GM18505 (cell line): ENCODE measurements around the gene PHF13.
"Not testable (repeated sequence)": the region's sequence is repeated elsewhere in the genome, so short reads cannot be mapped to it uniquely, and the experiment has no call there.

Experiments
- ATAC-seq: cut with Tn5 transposase; IDR thresholded peaks from one replicate; pipeline ENCODE4 v1.9.1; 2021; ENCODE audit not compliant: unreplicated experiment
- POLR2A ChIP-seq: IDR thresholded peaks from 4 replicates; pipeline ENCODE4 v1.6.1; 2011; ENCODE audit warnings: borderline replicate concordance; ENCODE audit not compliant: insufficient read depth, insufficient read length; ENCODE audit errors: extremely low read depth

The PHF13 gene

DNA sequence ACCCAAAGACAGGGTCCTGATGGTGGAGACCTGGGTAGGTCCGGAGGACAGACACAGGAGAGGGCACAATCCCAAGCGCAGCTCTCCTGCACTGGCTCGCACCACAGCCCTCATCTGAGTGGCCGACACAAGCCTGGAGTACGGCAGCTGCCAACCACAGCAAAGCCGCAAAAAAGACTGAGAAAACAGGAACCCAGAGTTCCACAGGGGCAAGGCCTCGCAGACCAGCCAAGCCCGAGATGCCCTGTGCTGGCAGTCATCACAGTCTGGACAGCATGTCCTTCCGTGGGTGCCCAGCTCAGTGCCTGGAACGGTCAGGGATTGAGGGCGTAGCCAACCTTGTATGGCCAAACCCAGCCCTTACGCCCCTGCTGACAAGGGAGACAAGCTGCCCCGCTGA is 22.3 kb upstream of the PHF13 start:
- TF ChIP-seq POLR2A = no peak

DNA sequence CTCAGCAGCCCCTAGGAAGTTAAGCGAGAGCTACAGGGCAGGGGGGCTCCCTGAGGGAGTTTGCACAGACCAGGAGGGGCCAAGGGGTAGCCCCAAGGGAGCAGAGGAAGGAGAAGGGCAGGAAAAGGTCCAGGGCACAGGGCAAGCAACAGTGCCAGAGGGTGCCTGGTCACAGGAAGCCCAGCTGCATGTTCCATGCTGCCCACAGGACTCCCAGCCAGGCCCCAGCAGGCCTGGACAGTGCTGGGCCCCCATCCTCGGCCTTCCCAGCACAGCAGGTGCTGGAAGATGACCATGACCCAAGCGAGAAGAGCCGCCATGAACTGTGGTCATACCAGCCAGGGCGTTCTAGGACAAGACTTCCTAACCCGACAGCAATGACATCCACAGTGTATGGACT is 21.9 kb upstream of the PHF13 start:
- ATAC-seq = no peak
- no peak for TF ChIP-seq POLR2A

More for the DNA sequence above, 22.3 kb upstream of the PHF13 start:
- no peak for ATAC-seq

DNA sequence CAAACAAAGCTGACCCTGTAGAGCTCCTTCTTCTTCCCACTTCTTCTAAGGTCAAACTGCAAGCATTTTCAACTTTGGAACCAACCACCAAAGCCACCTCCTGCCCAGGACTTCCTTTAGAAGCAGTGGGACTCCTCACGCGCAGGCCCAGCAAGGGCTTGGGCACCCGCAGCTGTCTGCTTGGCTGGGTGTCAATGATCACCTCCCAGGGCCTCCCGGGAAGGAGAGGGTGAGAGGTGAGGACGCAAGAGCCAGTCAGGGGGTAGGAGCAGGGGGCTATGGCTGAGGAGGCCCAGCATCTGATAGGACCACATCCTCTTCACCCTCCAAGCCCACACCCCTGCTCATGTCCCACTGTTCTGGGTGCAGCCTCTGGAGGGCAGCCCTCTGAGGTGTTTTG is 21.1 kb upstream of the PHF13 start:
- no peak for ATAC-seq
- no peak for TF ChIP-seq POLR2A

DNA sequence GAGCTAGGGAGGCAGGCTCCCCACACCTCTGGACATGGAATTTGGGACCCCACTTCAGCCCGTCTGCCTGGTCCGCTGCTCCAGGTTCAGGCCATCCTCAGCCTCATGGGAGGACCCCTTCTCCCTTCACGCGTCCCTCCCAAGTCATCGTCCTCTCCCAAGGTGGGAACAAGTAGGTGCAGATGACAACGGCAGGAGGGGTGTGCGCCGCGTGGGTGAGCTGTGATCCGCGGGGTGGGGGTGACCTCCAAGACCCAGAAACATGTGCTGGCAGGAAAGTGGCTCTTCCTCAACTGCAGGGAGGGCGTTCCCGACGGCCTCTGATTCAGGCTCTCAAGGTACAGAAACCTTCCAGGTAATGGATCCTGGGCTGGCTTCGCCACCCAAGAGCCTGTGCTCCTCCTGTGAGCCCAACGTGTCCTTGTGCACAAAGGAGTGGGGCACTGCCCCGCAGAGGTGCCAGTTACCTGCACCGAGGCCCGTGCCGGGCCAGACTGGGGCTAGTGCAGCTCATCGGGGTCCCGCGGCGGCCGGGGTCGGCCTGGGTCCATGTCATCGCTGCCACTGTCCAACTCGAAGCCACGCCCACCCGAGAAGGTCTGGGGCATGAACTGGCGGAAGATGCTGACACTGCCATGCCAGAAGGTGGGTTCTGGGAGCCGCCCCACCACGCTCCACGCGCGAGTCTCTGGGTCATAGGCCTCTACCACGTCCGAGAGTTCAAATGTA is 20.5 kb upstream of the PHF13 start:
- ATAC-seq = no peak

DNA sequence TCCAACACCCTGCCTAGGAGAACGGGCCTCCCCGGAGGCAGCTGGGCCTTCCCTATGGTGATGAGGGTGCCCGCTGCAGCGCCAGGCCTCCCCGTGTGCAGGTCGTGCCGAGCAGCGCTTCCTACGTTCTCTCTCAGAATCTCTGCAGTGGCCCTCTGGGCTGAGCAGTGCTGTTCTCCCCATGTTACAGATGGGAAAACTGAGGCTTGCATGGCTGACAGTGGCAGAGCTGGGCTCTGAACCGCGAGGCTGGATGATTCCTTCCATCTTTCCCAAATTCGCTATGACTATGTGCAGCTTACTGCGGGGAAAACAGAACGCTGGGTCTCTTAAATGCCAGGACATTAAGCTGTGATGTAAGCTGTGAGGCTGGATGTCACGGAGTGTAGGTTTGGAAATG is 19.7 kb upstream of the PHF13 start:
- TF ChIP-seq POLR2A = no peak
- ATAC-seq = no peak

More for the DNA sequence above, 20.5 kb upstream of the PHF13 start:
- TF ChIP-seq POLR2A = no peak

DNA sequence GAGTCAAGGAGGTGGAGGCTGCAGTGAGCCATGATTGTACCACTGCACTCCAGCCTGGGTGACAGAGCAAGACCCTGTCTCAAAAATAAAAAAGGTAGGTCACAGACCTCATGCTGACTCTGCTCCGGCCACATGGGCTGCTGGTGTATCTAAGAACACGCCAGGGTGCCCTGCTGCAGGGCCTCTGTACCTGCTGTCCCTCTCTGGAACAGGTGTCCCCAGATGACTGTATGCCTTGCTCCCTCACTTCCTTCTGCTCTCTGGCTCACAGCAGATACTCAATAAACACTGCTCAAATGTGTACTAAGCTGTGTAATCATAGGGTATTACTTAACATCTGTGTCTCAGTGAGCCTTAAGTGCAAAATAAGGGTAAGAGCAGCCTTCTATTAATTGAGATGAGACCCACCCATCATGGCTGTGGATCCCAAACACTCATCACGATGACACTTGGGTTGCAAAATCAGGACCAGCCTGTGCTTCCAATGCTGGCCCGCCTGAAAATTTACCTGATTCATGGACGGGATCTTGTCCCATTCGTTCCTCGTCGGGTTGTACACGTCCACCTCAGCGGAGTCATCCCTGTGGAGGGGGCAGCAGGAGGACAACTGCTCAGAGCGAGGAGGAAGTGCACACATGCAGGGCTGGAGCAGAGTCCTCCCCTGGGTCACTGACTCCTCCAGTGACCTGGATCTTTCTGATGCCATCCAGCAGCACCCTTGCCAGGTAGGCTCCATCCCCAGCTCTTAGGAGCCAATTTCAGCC is 18.4 kb upstream of the PHF13 start:
- no peak for ATAC-seq
- TF ChIP-seq POLR2A = no peak

DNA sequence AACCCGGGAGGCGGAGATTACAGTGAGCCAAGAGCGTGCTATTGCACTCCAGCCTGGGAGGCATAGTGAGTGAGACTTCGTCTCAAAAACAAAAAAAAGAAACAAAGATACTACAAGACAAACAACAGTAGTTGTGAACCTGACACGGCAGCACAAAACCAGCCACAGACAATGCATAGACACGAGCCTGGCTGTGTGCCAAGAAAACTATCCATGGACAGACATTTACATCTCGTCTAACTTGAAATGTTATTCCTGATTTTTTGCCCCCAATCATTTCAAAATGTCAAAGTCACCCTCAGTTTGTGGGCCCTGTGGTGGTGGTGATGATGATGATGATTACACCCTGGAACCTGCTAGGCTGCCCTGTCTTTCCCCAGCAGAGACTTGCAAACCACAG is 17.2 kb upstream of the PHF13 start:
- TF ChIP-seq POLR2A = no peak
- no peak for ATAC-seq

DNA sequence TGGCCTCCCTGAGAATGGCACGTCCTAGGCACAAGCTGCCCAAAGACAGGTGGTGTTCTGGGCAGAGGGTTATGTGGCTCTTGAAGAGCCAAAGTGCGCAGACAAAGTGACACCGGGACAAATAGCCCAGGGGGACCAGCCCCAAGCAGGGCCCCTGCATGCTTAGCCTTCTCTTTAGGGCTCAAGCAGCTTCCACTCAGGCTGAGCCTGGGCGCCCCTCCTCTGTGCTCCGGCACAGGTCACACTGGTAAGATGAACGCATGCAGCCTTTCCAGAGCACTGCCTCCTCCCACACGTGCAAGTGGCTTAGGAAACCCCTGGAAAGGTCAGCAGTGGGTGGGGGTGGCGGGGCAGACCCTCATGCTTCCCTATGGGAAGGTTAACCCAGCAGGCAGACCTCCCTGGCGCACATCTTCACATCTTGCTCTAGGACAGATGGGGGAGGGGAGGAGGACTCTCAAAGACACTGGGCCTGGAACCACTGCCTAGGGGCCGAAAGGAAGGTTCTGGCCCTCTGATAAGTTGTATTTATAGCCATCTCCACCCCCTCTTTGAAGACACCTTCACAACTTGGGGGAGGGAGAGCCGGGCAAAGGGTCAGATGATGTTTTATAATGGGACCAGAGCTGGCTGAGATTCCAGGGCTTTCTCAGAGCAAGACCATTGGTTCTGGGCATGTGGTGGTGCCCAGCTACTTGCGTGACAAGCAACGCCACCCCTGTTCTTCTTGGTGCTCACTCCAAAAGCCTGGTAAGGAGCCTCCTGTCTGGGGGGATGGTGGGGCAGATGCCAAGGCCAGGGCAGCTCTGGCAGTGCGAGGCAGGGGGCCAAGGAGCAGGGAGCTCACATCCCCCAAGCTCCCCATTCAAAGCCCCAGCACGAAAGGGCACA is 16.4 kb upstream of the PHF13 start:
- TF ChIP-seq POLR2A = no peak
- ATAC-seq = no peak

DNA sequence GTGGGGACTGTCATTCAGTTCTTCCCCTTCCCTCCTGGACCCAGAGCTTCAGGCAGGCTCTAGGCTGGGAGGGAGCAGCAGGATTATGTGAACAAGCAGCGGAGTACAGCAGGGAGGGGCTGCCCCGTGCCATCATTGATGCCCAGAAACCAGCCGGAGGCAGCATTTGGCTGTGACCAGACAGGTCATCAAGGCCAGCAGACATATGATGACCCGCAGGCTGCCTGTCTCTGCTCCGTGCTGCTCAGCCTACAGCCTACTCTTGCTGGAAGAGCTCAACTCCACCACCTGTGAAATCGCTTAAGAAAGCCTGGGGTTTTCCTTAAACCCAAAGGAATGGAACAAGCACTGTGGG is 15.8 kb upstream of the PHF13 start:
- TF ChIP-seq POLR2A = no peak
- no peak for ATAC-seq

DNA sequence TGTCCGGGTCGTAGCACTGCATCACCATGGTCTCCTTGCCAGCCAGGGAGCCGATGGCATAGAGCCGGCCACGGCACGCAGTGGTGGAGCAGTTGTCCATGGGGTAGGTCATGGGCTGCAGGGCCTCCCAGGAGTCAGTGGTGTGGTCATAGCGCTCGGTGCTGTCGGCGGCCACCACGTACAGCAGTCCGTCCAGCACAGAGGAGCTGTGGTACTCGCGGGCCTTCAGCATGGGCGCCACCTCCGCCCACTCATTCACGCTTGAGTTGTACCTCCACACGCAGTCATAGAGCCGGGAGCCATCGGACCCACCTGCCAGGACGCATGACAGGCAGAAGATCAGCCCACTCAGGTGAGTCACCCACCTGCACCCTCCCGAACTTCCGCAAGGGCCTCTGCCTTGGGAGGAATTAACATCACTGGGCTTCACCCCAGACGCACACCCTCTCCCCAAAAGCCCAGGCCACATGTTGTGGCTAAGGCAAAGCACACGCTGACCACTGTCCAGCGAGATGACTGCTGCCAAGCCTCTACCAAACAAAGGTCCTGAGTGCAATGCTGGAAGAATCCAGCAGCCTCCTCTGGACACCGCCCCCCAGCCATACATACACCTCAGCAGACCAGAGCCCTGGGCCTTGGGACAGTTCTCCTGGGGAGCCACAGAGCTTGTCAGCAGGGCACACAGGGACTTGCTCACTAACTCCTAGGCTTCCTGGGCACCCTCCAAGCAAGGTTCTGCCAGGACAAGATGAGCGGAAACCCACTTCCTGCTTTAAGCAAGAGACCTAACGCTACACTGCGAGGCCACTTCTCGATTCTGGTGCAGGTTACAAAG is 14.2 kb upstream of the PHF13 start:
- no peak for TF ChIP-seq POLR2A
- ATAC-seq = no peak

DNA sequence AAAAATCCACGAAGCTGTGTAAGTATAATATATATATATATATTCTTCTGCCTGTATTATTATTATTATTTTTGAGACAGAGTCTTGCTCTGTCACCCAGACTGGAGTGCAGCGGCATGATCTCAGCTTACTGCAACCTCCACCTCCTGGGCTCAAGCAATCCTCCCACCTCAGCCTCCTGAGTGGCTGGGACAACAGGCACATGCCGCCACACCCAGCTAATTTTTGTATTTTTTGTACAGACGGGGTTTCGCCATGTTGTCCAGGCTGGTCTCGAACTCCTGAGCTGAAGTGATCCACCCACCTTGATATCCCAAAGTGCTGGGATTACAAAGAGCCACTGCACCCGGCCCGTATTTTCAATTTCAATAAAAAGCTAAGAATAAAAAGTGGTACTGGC is 13.5 kb upstream of the PHF13 start:
- ATAC-seq = not testable (repeated sequence)

DNA sequence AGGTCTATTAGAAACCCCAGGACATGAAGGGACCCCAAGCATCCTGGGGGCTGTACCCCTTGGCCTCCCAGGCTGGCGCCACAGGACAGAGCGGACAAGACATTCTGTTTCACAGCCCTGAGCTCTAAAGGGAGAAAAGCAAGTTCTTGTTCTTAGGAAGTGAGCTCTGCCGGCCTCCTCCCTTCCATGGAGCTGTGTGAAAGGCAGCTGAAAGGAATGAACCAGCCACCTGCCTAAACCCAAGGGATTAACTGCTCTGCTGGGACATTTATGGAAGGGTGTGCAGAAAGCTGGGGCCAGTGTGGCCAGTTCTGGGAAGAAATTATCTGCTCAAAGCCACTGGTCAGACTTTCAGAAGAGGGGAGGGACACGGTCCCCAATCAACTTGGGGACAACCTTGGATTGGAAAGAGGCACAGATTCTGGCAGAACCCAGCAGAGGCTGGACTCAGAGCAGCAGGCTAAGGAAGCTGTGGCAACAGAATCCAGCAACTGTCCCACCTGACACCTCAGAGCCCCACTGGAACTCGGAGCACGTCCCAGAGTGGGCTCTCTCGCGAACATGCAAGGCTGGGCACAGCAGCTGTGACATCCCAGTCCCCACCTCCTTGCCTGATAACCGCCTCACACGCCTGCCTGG is 13.0 kb upstream of the PHF13 start:
- no peak for ATAC-seq
- no peak for TF ChIP-seq POLR2A
